ENCODE measurements around the gene CTNNB1. TPM values are rescaled to one million over a fixed set of nuclear protein-coding genes. Genes with fewer than 3 reads are reported as not detected.
"Not testable (repeated sequence)": the region's sequence is repeated elsewhere in the genome, so short reads cannot be mapped to it uniquely, and the experiment has no call there.

The CTNNB1 gene
- polyA plus RNA-seq, 2 of the 4 experiments (the other 2 are of a cell fraction), result 147 to 242 TPM

DNA sequence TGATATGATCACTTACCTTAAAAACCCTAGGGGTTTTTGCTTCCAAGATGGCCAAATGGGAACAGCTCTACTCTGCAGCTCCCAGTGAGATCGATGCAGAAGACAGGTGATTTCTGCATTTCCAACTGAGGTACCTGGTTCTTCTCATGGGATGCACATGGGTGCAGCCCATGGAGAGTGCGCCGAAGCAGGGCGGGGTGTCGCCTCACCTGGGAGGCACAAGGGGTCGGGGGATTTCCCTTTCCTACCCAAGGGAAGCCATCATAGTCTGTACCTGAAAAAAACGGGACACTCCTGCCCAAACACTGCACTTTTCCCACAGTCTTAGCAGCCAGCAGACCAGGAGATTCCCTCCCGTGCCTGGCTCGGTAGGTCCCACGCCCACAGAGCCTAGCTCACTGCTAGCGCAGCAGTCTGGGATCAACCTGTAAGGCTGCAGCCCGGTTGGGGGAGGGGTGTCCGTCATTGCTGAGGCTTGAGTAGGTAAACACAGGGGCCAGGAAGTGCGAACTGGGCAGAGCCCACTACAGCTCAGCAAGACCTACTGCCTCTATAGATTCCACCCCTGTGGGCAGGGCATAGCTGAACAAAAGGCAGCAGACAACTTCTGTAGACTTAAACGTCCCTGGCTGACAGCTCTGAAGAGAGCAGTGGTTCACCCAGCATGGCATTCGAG, 78.6 kb downstream of the CTNNB1 start:
- ChIA-PET CTCF (no interaction called here), POLR2A (no interaction called here)
- ATAC-seq (no peak), DNase-seq (ENCODE audit: low read depth in 1 of 2, low spot score in 1 of 2) (no peak), FAIRE-seq (no peak)
- Histone ChIP-seq H3K4me1 (peaks cover 23% of the 10 kb centered on the region; the same call in 2 of the 3 replicates), H3K4me3 (no peak overlapping the region), H3K9me3 (peaks cover 13% of the 10 kb centered on the region), H3K27ac (no peak overlapping the region), H3K4me2 (no peak overlapping the region)
- TF ChIP-seq, protein P1, sequence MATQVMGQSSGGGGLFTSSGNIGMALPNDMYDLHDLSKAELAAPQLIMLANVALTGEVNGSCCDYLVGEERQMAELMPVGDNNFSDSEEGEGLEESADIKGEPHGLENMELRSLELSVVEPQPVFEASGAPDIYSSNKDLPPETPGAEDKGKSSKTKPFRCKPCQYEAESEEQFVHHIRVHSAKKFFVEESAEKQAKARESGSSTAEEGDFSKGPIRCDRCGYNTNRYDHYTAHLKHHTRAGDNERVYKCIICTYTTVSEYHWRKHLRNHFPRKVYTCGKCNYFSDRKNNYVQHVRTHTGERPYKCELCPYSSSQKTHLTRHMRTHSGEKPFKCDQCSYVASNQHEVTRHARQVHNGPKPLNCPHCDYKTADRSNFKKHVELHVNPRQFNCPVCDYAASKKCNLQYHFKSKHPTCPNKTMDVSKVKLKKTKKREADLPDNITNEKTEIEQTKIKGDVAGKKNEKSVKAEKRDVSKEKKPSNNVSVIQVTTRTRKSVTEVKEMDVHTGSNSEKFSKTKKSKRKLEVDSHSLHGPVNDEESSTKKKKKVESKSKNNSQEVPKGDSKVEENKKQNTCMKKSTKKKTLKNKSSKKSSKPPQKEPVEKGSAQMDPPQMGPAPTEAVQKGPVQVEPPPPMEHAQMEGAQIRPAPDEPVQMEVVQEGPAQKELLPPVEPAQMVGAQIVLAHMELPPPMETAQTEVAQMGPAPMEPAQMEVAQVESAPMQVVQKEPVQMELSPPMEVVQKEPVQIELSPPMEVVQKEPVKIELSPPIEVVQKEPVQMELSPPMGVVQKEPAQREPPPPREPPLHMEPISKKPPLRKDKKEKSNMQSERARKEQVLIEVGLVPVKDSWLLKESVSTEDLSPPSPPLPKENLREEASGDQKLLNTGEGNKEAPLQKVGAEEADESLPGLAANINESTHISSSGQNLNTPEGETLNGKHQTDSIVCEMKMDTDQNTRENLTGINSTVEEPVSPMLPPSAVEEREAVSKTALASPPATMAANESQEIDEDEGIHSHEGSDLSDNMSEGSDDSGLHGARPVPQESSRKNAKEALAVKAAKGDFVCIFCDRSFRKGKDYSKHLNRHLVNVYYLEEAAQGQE (IDR thresholded peaks at IDR 0.05), result no peak
- TF ChIP-seq HEYL (CRISPR knock-in tag; IDR thresholded peaks at IDR 0.05), result no peak
- TF ChIP-seq, protein P2, sequence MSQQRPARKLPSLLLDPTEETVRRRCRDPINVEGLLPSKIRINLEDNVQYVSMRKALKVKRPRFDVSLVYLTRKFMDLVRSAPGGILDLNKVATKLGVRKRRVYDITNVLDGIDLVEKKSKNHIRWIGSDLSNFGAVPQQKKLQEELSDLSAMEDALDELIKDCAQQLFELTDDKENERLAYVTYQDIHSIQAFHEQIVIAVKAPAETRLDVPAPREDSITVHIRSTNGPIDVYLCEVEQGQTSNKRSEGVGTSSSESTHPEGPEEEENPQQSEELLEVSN (IDR thresholded peaks at IDR 0.05; ENCODE audit: borderline replicate concordance, low read depth), result no peak
- no peak for TF ChIP-seq NPAS2 (CRISPR knock-in tag; IDR thresholded peaks at IDR 0.05; ENCODE audit: borderline replicate concordance)
- TF ChIP-seq HOXB5 (CRISPR knock-in tag; IDR thresholded peaks at IDR 0.05), result no peak
- TF ChIP-seq, protein P3, sequence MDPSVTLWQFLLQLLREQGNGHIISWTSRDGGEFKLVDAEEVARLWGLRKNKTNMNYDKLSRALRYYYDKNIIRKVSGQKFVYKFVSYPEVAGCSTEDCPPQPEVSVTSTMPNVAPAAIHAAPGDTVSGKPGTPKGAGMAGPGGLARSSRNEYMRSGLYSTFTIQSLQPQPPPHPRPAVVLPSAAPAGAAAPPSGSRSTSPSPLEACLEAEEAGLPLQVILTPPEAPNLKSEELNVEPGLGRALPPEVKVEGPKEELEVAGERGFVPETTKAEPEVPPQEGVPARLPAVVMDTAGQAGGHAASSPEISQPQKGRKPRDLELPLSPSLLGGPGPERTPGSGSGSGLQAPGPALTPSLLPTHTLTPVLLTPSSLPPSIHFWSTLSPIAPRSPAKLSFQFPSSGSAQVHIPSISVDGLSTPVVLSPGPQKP (IDR thresholded peaks at IDR 0.05; ENCODE audit: low read depth, low read length), result no peak
- TF ChIP-seq EHMT2 (IDR thresholded peaks at IDR 0.05; ENCODE audit: low read depth), result no peak
- TF ChIP-seq SREBF2 (IDR thresholded peaks at IDR 0.05), result no peak
- TF ChIP-seq JUNB (IDR thresholded peaks at IDR 0.05), result no peak
- TF ChIP-seq, protein P4, sequence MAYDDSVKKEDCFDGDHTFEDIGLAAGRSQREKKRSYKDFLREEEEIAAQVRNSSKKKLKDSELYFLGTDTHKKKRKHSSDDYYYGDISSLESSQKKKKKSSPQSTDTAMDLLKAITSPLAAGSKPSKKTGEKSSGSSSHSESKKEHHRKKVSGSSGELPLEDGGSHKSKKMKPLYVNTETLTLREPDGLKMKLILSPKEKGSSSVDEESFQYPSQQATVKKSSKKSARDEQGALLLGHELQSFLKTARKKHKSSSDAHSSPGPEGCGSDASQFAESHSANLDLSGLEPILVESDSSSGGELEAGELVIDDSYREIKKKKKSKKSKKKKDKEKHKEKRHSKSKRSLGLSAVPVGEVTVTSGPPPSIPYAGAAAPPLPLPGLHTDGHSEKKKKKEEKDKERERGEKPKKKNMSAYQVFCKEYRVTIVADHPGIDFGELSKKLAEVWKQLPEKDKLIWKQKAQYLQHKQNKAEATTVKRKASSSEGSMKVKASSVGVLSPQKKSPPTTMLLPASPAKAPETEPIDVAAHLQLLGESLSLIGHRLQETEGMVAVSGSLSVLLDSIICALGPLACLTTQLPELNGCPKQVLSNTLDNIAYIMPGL (CRISPR knock-in tag; IDR thresholded peaks at IDR 0.05; ENCODE audit: borderline replicate concordance), result no peak
- no peak for TF ChIP-seq ZNF302 (CRISPR knock-in tag; IDR thresholded peaks at IDR 0.05)
- TF ChIP-seq, protein P5, sequence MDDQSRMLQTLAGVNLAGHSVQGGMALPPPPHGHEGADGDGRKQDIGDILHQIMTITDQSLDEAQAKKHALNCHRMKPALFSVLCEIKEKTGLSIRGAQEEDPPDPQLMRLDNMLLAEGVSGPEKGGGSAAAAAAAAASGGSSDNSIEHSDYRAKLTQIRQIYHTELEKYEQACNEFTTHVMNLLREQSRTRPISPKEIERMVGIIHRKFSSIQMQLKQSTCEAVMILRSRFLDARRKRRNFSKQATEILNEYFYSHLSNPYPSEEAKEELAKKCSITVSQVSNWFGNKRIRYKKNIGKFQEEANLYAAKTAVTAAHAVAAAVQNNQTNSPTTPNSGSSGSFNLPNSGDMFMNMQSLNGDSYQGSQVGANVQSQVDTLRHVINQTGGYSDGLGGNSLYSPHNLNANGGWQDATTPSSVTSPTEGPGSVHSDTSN (IDR thresholded peaks at IDR 0.05), result no peak
- TF ChIP-seq RAD21 (conservative IDR thresholded peaks at IDR 0.05 in 1 of 2, IDR thresholded peaks at IDR 0.05 in 1 of 2), result no peak
- no peak for TF ChIP-seq RFX5 (IDR thresholded peaks at IDR 0.05)
- WGBS (ENCODE audit: missing lambda C conversion rate), result 83% methylated on average over 12 of the region's 16 CpGs

DNA sequence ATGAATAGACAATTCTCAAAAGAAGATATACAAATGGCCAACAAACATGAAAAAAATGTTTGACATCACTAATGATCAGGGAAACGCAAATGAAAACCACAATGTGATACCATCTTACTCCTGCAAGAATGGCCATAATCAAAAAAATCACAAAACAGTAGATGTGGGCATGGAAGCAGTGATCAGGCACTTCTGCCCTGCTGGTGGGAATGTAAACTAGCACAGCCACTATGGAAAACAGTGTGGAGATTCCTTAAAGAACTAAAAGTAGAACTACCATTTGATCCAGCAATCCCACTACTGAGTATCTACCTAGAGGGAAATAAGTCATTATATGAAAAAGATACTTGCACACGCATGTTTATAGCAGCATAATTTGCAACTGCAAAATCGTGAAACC, 85.6 kb downstream of the CTNNB1 start:
- H3K4me2 ChIP-seq; DNase-seq (ENCODE audit: low read depth in 1 of 2, low spot score in 1 of 2); H3K9me3 ChIP-seq; H3K27ac ChIP-seq; H3K4me3 ChIP-seq; POLR2A ChIA-PET; ATAC-seq; FAIRE-seq; H3K4me1 ChIP-seq; CTCF ChIA-PET: not testable (repeated sequence)
- 62% methylated on average over 3 of the region's 3 CpGs for WGBS (ENCODE audit: missing lambda C conversion rate)

Data from A549 (cell line).